HG03460 (cell line): Measurements from ENCODE around the gene FAM107B.
"Not testable (repeated sequence)": the region's sequence is repeated elsewhere in the genome, so short reads cannot be mapped to it uniquely, and the experiment has no call there.

Experiments used
- ATAC-seq: cut with Tn5 transposase; IDR thresholded peaks from one replicate; pipeline ENCODE4 v1.9.1; 2021; ENCODE audit not compliant: unreplicated experiment

Gene FAM107B

DNA sequence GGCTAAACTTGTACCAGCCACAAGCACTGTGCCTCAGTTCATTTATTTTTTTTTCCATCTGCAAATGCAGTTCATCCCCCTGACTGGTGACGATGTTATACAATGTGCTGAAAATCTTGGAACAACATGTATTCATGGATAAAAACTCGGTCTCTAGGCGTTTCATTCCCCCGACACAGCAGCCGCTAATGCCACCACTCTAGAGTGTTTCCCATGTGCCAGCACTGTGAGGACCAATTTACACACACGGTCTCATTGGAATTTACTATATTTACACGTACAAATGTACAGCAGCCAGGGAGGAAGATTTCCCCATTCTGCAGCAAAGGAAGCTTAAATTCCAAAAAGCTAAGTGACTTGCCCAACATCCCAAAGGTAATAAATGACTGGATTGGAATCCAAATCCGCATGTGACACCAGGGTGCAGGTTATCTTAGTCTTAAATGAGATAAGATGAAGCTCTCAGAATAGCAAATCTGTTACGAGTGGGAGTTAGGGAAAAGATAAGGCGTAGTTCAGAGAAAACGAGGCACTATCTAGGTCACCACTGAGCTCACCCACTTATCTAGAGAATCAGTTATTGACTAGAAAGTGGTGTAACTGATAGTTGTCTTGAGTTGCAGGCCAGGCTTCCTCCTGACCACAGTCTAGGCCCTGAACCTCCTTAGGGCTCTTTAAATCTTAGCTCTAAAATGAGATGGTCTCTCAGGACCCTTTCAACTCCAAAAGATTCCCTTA is 36.7 kb downstream of the FAM107B start:
- no peak for ATAC-seq

DNA sequence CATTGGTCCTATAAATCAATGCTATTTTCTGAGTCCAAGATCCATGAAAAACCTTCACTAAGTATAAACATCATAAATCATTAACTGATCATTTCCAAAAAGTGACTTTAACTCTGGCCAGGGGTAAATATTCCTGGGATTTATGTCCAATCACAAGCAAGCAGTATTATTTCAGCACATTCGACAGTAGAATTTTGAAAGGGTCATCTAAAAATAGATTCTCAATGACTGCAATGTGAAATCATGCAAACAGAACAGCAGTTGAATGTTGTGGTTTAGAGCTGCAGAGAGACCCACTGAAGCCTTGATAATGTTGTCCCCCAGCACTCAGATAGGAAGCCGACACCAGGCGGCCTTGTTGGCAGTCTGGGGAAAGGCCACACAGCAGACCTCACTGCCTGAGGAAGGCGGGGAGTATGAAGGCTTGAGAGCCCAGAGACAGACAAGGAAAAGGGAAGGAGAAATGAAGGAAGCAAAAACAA is 38.1 kb downstream of the FAM107B start:
- ATAC-seq: no peak

DNA sequence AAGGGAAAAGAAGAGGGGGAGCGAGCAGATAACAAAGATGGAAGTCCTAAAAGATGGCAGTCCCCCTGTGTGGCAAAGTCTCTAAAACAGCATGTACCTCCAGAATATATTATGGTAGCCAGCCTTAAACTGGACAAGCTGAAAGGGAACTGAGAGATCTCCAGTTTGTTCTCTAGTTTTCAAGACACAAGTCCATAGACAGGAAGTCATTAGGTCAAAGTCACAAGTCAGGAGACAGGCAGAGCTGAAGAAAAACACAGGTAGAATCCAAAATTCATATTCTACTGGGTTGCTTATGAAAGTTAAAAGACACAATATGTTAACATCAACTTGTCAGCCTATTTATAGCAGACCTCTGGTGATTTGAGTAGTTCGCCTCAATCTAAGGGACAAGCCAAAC is 38.7 kb downstream of the FAM107B start:
- ATAC-seq: no peak

GRCh38 chr10:14731875-14732512 is 42.7 kb downstream of the FAM107B start:
- no peak for ATAC-seq

GRCh38 chr10:14728346-14728745 is 46.4 kb downstream of the FAM107B start:
- no peak for ATAC-seq

DNA sequence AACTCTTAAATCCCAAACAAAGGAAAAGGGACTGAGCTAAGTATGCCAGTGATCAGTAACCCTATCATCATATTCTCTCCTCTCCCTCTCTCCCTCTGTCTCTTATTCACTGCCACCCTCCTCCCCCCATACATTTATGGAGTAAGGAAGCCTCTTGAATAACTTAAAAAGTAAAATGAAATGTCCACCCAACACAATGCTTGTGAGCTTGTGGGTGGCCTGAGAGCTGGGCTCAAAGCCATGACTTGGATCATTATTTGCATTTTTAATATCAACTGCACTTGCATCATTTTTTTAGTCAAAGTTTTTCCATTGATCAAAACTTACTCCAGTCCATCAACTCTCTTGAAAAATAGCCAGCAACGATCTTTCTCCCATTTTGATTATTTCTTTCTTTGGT is 46.8 kb downstream of the FAM107B start:
- no peak for ATAC-seq

GRCh38 chr10:14727465-14727864 is 47.2 kb downstream of the FAM107B start:
- no peak for ATAC-seq

DNA sequence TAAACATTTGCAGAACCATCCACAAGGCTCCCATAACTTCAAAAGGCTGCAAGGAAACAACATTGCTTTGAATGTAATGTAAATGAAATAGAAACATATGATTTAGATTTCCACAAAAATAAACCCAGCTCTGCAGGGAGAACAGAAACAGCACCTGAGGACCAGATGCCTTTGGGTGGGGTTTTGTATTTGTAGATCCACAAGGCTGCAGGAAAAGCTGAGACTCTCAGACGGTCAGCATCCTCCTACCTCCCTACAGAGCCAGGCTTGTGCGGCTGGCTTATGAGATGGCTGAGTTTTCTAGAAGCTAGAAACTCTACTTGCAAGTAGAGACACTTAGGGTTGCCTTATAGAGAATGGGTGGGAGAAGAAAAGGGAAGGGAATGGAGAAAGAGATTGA is 49.8 kb downstream of the FAM107B start:
- ATAC-seq: no peak

- no peak for ATAC-seq
Measured at GRCh38 chr10:14723052-14723689, 51.5 kb downstream of the FAM107B start.

DNA sequence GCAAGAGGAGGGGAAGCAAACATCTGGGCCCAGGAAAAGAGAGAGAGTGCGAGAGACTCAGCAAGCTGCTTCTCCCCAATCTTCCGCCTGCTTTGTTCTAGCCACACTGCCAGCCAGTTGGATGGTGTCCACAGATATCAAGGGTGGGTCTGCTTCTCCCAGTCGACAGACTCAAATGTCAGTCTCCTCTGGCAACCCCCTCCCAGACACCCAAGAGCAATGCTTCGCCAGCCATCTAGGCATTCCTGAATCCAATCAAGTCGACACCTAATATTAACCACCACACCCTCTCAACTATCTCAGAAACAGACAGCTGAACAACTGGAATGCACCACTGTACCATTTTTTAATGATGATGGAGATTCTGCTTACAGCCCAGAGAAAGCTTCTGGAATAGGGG is 57.1 kb downstream of the FAM107B start:
- ATAC-seq: no peak

DNA sequence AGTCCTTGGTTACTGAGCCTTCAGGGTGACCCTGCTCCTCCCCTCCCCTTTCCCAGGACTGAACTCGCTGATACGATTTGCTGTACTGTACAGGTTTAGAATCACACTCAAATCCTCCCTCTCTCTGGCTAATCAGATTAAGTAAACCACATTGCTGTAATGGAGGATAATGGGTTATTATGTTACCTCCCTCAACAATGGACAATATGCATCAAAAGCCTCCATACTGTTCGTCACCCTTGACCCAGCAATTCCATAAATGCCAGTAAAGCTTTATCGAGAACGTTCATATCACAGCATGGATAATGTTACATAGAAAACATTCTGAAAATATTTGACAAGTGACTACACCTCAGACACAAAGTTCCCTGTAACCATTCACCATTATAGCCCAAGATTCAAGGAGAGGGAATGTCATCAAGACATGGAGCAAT is 61.7 kb downstream of the FAM107B start:
- no peak for ATAC-seq

- ATAC-seq: not testable (repeated sequence)
Measured at GRCh38 chr10:14709344-14709743, 65.4 kb downstream of the FAM107B start.

GRCh38 chr10:14707481-14707880 is 67.2 kb downstream of the FAM107B start:
- no peak for ATAC-seq

GRCh38 chr10:14705548-14706230 is 69.0 kb downstream of the FAM107B start:
- no peak for ATAC-seq

GRCh38 chr10:14703631-14704001 is 71.1 kb downstream of the FAM107B start:
- no peak for ATAC-seq

- ATAC-seq: no peak
Measured at GRCh38 chr10:14701466-14701865, 73.2 kb downstream of the FAM107B start.

DNA sequence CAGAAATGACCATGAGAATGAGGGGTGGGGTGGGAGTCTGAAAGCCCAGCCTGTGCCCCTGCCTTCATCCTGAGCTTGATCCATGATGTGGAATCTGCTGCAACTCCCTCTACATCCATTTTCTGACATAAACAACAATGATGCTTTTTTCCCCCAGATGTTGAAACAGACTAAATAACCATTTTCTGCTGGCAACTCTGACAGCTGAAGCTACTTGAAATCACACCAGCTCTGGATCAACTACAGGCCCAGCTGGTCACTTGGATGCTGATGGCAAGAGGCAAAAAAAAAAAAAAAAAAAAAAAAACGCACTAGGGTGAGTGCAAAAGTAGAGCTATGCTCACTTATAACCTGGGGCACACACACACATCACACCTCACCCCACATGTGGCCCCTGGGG is 74.2 kb downstream of the FAM107B start:
- ATAC-seq: no peak

DNA sequence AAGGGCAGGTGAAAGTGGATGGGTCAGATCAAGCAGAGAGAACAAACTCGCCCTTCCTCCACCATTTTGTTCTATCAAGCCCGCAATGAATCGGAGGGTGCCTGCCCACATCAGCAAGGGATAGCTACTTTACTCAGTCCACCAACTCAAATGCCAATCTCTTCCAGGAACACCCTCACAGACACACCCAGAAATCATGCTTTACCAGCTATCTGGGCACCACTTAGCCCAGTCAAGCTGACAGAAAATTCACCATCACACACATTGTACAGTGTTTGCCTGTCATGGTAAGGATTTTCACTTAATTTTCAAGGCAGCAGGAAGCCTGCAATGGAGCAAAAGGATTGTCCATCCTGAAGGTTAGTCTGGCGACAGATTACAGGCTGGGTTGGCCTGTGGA is 75.2 kb downstream of the FAM107B start:
- ATAC-seq: no peak

DNA sequence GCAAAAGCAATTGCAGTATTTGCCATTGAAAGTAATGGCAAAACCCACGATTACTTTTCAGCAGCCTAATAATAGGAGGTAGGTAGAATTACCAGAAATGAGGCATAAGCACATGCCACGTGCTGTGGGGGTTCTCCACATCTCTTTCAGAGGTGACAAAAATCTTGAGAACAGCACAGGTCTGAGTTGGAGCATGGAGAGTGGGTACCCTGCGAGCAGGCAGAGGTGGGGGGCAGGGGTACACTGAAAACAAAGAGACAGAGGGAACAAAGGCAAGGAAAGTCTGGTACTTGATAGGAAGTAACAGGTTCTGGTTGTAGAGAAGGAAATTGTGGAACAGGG is 75.9 kb downstream of the FAM107B start:
- ATAC-seq: no peak

GRCh38 chr10:14698111-14698828 is 76.4 kb downstream of the FAM107B start:
- no peak for ATAC-seq

GRCh38 chr10:14697281-14697680 is 77.4 kb downstream of the FAM107B start:
- no peak for ATAC-seq
